ENCODE measurements around the gene ADCY7. TPM values are rescaled to one million over a fixed set of nuclear protein-coding genes. Genes with fewer than 3 reads are reported as not detected.

ADCY7 gene
- polyA plus RNA-seq, 3 donors, result 3.5 to 10.9 (median 5.3) TPM

DNA sequence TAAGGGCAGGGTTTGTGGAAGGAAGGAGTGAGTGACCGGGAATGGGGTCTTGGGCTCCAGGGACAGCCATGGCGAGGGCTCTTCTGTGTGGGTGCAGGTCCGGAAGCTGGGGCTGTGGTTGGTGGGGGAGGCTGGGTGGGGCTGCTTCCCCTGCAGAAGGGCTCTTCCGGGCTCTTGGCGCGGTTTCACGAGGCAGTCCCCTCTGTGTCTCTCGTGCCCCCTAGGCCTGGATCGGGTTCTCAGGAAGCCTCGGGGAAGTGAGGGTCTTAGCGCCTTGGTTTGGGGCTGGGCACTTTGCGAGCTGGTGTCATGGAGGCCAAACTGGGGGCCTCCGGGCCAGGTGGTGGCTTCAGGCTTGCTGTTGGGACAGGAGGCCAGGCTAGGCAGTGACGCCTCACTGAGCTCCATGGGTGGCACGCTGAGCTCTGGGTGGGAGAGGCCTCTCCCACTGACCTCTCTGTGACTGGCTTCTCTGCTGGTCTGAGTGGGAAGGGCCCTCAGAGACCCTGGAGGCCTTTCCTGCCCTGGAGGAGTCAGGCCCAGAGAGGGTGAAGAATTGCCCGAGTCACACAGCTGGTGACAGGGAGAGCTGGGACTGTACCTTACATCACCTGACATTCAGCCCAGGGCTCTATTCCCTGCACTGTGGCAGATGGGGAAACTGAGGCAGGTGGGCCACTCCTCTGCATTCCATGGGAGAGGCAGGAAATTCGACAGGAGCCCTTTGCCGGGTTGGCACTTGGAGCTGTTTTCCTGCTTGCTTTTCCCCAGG lies 8.2 kb downstream of the ADCY7 start:
- H3K27ac ChIP-seq (ENCODE audit: low read depth, low read length), result no peak overlapping the region
- 46 to 79% (median 55%) methylated on average over 17 to 18 of the region's 18 CpGs for WGBS, 3 donors

DNA sequence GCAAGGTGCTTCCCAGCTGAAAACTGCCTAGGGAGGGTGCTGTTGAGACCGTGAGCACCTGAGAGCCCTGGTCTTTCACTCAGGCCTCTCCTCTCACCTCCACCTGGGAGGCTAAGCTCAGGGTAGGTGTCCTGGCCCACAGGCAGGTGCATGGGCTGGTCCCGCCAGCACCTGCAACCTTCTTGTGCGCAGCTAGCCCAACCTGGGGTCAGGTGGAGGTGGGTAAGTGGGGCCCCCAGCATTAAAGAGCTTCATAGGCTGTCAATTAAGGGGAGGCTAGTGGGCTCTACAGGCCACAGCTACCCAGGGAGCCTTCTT lies 8.7 kb downstream of the ADCY7 start:
- H3K27ac ChIP-seq (ENCODE audit: low read depth, low read length), result no peak overlapping the region
- WGBS, 3 donors, result 86 to 94% (median 89%) methylated on average over 3 of the region's 3 CpGs

DNA sequence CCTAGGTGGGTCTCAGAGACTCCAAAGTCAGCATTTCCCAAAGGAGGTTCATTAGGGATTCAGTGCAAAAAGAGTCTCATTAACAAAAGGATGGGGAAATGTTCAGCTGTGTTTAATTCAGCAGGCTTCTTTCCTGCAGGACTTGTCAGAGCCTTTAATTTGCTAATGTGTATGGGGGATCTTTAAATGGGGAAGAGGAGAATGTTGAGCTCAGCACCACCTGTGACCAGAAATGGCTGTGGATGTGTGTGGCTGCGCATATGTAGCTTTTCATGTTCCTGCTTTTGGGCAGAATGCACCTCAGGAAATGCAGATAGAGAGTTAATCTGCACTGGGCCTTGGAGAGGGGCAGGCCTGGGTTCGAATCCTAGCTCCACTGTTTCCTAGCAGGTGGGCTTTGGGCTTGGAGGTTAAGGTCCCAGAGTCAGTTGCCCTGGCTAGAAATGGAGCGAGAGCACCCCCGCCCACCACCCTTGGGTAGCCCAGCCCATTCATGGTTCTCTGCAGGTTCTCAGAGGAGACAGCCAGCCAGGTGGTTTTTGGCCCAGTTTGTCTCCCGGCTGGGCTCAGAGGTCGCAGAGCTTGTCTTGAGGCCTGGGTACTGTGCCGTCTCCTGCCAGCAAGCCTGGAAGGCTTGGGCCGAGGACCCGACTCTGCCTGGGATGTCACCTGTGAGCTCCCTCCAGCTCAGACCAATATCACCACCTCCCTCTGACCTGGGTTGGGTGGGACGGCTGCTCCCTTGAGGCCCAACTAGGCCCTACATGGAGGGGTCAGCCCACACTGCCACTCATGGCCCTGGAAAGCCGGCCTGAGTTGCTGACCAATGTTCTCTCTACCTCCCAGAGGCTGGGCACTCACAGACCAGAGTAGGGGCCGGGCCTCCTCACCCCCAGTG lies 9.3 kb downstream of the ADCY7 start:
- 79 to 86% (median 82%) methylated on average over 12 of the region's 12 CpGs for WGBS, 3 donors
- no peak overlapping the region for H3K27ac ChIP-seq (ENCODE audit: low read depth, low read length)

DNA sequence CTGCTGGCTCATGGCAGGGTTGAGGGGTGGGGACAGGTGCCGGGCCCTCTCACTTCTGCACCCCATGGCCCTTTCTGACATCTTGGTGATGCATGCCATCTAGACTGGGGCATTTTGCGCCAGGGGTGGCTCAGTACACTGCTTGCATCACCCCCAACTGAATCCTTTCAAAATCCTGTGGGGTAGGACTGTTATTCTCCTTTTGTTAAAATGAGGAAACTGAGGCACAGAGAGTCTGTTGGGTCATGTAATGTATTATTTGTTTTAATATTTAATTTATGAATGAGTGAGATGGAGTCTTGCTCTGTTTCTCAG lies 9.9 kb downstream of the ADCY7 start:
- no peak overlapping the region for H3K27ac ChIP-seq (ENCODE audit: low read depth, low read length)
- 69 to 94% (median 78%) methylated on average over 2 of the region's 2 CpGs for WGBS, 3 donors

DNA sequence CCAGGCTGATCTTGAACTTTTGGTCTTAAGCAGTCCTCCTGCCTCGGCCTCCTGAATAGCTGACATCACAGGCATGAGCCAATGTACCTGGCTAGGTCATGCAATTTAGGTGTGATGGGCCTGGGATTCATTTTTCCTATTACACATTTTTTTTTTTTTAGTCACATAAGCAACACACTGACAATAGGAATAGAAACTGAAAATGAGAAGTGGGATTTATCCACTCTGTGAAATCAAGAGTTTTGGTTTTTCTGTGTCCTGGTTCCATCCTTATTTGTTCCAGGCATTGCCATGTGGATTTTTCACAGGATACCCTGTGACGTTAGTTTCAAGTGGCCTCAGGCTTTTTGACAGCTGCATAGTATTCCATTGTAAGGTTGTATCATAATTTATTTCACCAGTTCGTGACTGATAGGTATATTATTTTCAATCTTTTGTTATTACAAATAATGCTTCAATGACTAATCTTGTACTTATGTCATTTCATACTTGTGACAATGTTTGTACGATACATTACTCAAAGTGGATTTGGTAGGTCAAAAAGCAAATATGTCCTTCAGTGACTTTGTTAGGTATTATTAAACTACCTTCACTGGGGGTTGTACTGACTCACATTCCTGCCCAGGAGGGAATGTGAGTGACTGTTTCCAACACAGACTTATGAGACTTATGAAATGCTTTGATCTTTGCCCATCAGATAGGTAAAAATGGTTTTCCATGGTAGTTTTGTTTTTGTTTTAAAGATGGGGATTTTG lies 10.6 kb downstream of the ADCY7 start:
- whole genome bisulfite sequencing, 3 donors, result 85 to 93% (median 88%) methylated on average over 4 of the region's 4 CpGs
- no peak overlapping the region for H3K27ac ChIP-seq (ENCODE audit: low read depth, low read length)

DNA sequence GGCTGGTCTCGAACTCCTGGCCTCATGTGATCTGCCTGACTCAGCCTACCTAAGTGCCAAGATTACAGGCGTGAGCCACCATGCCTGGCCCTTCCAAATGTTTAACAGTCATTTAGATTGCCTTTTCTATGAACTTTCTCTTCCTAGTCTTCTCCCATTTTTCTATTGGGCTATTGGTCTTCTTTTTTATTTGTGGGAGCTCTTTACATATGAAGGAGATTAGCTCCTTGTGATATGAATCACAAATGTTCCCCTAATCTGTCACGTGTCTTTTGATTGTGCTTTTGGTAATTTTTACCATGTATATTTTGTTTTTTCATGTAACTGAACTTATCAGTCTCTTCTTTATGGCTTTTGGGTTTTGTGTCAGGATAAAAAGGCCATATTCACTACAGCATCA lies 11.9 kb downstream of the ADCY7 start:
- 58 to 68% (median 61%) methylated on average over 3 of the region's 3 CpGs for WGBS, 3 donors
- no peak overlapping the region for H3K27ac ChIP-seq (ENCODE audit: low read depth, low read length)

DNA sequence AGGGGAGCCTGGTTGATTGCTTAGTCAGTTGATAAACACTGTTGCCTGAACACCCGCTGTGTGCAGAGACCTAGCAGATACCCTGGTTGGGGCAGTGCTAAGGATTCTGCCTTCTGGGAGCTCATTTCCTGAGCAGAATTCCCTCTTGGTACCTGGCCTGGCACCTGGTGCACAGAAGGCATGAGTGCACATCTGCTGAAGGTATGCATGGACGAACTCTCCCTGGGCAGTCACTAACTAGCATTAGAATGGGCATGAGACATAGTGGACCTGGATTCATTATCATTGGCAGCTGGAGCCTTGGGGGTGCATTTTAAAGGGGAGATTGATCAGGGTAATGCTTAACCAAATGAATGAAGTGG lies 13.1 kb downstream of the ADCY7 start:
- no peak overlapping the region for H3K27ac ChIP-seq (ENCODE audit: low read depth, low read length)
- WGBS, 3 donors, result 61 to 78% (median 77%) methylated on average over 2 of the region's 2 CpGs

DNA sequence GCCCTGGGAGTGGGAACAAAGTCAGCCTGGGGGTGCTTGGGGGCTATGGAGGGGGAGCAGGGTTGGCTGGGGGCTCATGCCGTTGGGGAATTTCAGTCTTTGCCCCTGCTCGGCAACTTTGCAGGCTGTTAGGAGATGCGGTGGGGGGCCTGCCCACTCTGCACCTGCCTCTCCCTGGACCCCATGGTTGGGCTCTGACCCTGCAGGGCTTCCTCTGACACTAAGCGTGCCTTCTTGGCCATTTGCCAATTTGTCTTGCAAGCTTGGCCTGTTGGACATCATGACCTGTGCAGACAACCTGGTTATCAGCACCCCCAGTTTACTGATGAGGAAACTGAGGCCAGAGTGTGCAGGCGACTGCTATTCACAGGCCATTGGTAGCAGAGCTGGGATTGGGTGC lies 14.6 kb downstream of the ADCY7 start:
- H3K27ac ChIP-seq (ENCODE audit: low read depth, low read length), result no peak overlapping the region
- 82 to 92% (median 89%) methylated on average over 5 of the region's 5 CpGs for WGBS, 3 donors

DNA sequence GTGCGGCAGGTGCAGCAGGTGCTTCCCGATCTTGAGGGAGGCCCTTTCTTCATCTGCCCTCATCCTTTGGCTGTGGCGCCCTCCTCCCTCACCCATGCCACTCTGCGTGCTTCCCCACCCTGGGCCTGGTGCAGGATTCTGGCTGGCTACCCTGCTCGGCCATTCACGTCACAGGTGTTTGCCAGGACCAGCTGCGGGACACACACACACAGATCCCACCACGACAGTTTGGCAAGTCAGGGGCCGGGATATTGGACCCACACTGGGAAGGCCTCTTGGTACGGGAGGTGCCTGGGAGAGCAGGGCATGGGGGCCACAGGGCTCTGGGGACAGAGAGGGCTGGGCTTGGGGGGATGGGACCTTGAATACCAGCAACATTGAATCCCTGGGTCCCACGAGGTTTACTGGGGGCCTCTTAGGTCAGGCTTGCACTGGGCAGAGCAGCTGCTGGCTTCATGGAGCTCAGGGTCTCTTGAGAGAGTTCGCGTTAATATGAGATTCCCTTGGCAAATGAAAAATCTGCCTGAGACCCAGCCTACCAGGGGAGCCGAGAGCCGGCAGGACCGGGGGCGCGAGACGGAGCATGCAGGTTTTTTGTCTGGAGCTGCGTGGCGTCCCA lies 15.1 kb downstream of the ADCY7 start:
- 44 to 81% (median 45%) methylated on average over 20 to 21 of the region's 21 CpGs for WGBS, 3 donors
- H3K27ac ChIP-seq (ENCODE audit: low read depth, low read length), result no peak overlapping the region

DNA sequence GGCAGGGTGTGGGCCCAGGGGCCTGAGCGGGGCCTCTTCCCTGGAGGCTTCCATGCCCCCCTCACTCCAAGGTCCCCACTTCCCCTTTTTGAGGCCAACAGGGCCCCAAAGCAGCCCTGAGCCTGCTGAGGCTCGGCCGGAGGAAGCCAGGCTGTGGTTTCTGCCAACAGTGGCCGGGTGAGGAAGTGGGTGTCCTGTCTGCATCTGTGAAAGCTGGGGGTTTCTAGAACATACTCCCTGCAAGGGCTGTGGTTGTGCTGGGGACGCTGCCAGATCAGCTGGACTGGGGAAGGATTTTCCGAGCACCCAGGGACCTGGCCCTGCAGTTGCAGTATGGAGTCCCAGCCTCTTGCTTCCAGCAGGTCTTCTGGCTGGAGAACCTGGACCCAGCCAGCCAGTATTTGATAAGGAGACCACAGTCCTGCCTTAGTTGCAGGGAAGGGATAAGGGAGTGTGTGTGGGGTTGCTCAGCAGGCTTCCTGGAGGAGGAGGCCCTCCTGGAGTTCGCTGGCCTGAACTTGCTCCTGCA lies 15.7 kb downstream of the ADCY7 start:
- WGBS, 3 donors, result 19 to 74% (median 22%) methylated on average over 7 of the region's 7 CpGs
- H3K27ac ChIP-seq (ENCODE audit: low read depth, low read length), result no peak overlapping the region

DNA sequence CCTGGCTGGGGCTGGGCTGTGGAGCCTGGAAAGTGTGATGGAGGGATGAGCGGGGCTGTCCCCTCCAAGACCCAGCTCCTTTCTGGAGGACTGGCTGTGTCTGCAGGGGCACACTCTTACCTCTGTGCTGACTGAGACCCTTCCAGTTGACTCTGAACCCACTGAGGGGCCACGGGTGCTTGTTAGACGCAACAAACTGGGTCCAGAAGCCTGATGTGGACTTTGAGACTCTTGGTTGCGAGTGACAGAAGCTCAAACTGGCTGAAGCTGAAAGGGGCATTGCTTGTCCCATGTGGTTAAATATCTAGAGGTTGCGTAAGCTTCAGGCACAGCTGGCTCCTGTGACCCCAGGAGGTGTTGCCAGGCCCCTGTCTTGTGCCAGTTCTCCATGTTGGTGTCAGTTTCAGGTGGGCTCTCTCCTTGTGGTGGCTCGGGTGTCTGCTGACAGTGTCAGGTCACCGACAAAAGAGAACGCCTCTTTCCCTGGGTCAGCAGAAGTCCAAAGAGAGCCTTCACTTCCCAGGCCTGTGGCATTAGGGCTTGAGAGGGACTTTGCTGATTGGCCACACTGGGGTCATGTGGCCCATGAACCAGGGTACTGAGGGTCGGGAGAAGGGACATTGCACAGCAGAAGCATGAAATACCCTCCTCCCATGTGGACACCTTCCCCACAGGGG lies 16.7 kb downstream of the ADCY7 start:
- 58 to 86% (median 64%) methylated on average over 9 of the region's 9 CpGs for WGBS, 3 donors
- H3K27ac ChIP-seq (ENCODE audit: low read depth, low read length), result no peak overlapping the region

DNA sequence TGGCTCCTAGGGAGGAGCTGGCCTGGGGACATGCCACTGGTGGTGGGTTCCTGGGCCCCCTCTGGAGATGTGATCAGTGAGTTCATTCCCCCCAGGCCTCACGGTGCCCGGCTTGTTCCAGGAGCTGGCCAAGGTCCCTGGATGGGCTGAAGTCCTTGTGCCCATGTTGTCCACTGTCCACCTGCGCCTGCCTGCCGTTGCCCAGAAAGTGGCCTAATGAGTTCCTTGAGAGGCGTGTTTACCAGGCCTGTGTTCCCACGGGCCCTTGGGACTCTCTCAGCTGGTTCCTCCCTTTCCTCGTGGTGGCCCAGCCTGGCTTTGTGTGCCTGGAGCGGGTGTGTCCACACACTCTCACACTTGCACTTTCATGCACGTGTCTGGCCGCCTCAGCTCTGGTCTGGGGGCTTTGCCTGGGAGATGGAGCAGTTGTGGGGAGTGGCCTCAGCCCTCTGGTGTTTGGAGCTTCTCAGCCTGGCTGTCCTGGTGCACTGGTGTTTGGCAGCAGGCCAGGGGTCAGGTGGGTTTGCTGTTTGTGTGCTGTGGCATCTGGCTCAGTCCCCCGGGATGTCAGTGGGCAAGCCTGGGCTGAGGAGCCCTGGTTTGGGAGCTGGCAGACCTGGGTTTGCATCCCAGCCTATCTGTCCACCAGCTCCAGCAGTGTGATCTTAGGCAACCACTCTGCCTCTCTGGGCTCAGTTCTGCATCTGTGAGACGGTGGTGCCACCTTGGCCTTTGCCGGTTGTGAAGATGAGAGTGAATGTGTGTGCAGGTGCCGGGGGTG lies 18.0 kb downstream of the ADCY7 start:
- WGBS, 3 donors, result 42 to 54% (median 45%) methylated on average over 14 of the region's 14 CpGs
- no peak overlapping the region for H3K27ac ChIP-seq (ENCODE audit: low read depth, low read length)

DNA sequence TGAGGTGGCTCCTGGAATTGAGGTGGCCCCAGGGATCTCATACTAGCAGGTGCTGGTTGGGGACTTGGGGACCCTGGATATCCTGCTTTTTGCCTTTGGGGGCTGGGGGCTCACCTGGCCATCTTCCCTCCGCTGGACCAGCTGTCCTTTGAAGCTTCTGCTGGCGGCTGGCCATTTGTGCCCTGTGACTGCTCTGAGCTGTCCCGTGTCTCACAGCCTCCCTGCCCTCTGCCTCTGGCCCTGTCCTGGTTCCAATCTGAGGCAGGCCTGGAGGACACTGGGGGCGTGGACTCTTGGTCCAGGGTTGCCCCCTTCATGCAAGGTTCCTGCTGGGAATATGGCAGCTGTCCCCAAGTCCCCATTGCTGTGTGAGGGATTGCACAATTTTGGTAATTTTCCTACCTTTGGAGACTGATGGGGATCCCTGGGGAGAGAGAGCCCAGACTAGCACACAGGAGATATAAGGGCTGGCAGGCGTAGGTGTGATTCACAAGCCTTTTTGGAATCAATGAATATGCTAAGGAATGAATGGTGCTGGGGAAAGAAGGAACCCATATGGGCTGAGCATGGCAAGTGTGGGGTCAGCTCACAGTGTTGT lies 19.2 kb downstream of the ADCY7 start:
- WGBS, 3 donors, result 59 to 64% (median 64%) methylated on average over 5 of the region's 5 CpGs

DNA sequence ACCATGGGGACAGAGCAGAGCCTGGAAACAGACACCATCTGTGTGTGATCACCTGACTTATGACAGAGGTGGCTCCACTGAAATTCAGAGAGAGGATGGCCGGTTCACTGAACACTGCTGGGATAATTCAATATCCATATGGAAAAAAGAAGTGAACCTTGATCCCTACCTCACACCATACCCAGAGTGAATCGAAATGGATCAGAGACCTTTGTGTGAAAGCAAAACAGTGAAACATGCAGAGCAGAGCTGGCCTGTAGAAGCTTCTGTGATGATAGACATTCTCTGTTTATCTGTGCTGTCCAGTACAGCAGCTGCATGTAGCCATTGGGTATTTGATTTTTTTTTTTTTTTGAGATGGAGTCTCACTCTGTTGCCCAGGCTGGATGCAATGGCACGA lies 20.3 kb downstream of the ADCY7 start:
- H3K27ac ChIP-seq (ENCODE audit: low read depth, low read length), result no peak overlapping the region
- WGBS, 3 donors, result 96 to 99% (median 96%) methylated on average over 3 of the region's 3 CpGs

More for the DNA sequence above, 19.2 kb downstream of the ADCY7 start:
- H3K27ac ChIP-seq (ENCODE audit: low read depth, low read length), result no peak overlapping the region

DNA sequence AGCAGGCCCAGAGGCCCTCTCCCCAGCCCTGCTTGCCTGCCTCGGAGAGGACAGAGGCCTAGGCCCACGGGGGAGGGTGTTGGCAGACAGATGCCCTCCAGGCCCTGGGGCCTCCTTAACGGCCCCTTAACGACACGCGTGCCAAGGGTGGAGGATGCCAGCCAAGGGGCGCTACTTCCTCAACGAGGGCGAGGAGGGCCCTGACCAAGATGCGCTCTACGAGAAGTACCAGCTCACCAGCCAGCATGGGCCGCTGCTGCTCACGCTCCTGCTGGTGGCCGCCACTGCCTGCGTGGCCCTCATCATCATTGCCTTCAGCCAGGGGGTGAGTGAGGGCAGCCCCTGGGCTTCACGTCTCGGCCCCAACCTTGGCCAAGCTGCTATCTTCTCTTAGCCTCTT lies 21.7 kb downstream of the ADCY7 start:
- no peak overlapping the region for H3K27ac ChIP-seq (ENCODE audit: low read depth, low read length)
- 83 to 92% (median 86%) methylated on average over 17 of the region's 17 CpGs for WGBS, 3 donors

DNA sequence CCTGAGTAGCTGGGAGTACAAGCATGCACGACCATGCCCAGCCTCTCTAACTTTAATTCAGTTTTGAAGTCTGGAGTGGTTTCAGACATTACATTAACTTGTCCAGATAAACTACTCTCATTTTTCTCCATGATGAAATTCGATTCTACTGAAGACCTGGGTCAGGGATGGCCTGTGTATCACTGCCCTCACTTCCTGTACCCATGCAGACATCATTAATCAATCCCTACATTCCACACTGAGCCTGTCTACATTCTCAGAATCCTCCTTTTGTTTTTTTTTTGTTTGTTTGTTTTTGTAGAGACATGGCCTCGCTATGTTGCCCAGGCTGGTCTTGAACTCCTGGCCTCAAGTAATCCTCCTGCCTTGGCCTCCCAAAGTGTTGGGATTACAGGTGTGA lies 22.6 kb downstream of the ADCY7 start:
- H3K27ac ChIP-seq (ENCODE audit: low read depth, low read length), result no peak overlapping the region
- 73 to 89% (median 77%) methylated on average over 3 of the region's 3 CpGs for WGBS, 3 donors
